DLD1 (cell line): ENCODE measurements around the gene UNC5A.

Experiments used
- in situ Hi-C: cut with HindIII; loops from 2 replicates; pipeline ENCODE4 v1.10.0; 2017; ENCODE audit warnings: low sequenced_read_pairs

UNC5A gene

GRCh38 chr5:176890455-176891330 lies 80.3 kb downstream of the UNC5A start:
- in situ Hi-C loops, result no loop called here

DNA sequence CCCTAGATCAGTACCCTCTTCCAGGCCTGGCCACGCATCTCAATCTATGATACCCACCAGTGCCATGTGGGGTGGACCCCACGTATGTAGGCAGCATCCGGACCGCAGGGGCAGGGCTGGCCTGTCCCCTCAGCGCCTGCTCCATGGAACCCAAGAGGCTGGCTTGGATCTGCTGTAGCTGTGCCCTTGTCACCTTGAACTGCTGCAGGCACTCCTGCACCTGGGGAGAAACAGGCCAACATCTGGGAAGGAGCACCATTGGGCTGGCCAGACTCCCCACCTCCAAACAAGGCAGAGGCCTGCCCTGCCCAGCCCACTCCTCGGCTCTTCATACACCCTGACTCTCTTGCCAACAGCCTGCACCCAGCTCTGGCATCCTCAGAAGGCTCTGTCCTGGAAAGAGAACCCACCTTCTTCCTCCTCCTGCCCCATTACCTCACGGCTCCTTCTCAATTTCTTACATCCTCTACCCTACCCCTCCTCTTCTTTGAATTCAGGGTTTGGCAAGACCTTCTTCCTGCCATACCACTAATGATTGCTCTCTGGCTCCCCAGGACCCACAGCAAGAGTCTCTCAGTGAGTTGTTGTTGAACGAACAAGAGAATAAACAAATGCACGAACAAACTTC lies 81.1 kb downstream of the UNC5A start:
- in situ Hi-C loops, result no loop called here

DNA sequence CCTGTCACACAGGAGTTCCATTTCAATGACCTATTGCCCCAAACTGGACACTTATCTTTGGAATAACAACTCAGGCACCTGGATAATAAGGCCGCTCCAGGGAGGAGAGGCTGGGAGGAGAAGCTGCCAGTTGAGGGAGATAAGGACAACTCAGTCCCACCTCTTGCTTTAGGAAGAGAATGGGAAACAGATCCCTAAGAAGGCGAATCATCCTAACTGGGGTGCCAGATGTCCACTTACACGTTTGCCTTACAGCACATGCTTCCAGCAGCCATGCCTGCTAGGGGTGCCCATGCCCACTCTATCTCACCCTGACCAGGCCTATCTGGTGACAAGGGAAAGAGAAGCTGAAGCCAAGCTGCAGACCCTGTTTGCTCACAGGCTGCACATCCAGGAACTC lies 82.3 kb downstream of the UNC5A start:
- in situ Hi-C loops, result no loop called here

DNA sequence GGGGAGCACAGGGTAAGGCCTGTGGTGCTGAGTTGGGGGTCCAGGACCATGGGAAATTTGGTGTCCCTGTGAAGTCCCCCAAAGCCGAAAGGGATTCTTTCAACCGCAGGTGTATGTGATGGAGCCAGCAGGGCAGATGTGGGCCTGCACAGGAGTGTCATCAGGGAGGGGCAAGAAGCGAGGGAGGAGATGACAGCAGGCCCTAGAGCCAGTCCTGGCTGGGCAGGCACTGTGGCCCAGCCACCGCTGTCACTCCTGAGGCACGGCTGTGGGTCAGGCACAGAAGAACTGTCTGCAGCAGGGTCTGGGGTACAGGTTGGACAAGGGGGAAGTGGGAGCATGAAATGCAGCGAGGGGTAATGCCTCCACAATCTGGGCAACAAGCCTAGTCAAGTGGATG lies 83.9 kb downstream of the UNC5A start:
- in situ Hi-C loops, result no loop called here

GRCh38 chr5:176895831-176896230 lies 85.5 kb downstream of the UNC5A start:
- in situ Hi-C loops, result no loop called here

DNA sequence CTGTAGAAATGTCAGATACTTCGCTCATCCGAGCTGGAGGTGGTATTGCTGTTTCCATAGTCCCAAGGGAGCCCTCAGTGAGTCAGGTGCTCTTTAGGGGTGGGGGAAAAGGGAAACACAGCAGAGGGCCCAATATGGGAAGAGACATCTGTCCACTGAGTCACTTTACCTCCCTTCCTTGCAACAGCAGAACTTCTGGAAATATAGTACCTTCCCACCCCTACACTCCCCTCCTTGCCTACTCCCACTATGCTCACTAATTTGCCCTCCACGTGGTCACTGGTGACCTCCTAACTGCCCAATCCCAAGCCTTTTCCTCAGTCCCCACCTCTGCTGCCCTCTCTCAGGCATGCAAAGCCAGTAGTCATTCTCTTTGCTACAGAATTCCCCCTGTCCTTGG lies 86.9 kb downstream of the UNC5A start:
- in situ Hi-C loops, result no loop called here

GRCh38 chr5:176899296-176899891 lies 89.0 kb downstream of the UNC5A start, which contains the start of gene HK3:
Gene HK3 (minus strand): TSS chr5:176899346. CDS start chr5:176896159, 3,187 bp downstream.
- in situ Hi-C loops, result no loop called here

- in situ Hi-C loops, result no loop called here
These were observed 89.8 kb downstream of the UNC5A start for GRCh38 chr5:176899946-176900779.

DNA sequence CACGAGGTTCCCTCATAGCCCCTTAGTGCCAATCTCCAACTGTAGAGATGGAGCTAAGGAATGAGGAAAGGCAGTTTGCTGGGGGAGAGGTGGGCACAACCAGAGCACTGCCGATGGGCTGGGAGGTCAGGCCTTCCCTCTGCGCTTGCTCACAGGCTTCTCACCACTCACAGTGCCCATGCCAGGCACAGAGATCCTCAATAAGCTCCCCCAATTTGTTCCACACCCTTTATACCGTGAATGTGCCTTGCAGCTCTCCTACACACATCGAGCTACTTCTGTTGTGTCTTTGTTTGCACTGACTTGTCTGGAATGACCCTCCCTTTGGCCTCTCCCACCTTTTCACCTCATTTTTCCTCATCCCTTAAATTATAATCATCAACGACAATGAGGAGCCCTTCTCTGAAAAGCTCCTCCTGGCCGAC lies 90.4 kb downstream of the UNC5A start:
- in situ Hi-C loops, result no loop called here

- in situ Hi-C loops, result no loop called here
These were observed 91.1 kb downstream of the UNC5A start for GRCh38 chr5:176901260-176902101.

GRCh38 chr5:176902102-176902814 lies 91.9 kb downstream of the UNC5A start:
- in situ Hi-C loops, result no loop called here

DNA sequence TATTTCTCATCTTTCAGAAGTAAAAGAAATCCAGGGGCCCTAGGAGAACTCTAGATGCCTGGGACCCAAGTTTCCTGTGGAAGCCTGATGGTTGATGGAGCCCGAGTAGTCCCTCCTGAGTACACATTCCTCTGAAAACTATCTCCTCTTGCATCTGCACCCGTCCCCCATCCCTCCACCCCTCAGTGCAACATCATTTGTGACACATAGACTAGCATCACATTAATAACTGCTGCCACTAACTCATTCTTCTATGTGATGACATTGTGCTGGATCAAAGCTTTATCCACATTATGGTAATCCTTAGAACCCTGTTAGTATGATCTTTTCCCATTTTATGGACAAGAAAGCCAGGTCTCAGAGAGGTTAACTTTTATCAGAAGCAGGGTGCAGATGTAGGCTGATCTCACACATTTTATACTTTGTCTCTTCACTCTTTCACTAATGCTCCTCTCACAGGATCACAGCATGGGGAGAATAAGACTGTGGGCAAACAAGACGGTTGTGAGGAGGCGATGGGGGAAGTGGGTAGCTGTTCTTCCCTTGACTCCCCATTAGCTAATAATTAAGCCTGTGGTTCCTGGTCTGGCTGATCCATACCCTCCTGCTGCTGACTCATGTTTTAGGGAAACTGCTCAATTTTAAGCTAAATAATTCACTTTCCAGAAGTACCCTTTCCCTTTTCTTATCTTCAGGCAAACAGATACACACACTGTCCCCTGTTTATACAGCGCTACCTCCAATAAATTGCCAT lies 92.7 kb downstream of the UNC5A start:
- in situ Hi-C loops, result no loop called here

DNA sequence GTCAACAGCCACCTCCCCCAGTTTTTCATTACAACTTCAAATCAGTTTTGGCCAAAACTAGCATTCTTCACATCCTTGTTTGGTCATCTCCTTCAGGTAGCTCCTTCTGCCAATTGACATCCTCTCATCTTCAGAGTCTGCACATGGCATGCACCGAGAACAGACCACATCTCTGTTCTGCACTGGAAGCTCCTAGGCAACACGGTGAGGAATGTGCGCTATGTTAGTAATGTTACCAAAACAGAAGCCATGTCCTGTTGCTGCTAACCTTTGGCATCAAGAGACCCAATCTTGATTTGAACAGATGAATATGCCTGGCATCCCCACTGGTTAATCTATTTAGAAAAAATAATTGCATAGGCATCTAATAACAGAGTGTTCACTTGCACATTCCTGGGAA lies 93.9 kb downstream of the UNC5A start:
- in situ Hi-C loops, result no loop called here

DNA sequence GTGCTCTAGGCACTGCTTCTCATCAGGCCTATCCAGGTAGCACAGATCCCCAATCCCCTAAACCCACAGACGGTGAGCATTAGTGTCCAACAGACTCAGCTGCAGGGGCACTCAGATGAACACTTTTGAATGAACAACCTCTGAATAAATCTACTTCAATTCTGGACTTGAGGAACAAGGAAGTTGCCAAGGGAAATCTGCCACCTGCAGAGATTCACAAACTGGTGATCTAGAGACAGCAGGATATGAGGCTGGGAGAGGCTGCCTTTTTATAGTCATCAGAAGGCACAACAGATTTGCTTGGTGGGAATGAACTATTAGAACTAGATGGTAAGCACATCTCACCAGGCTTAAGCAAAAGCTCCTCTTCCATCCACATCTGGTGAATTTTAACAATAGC lies 95.8 kb downstream of the UNC5A start:
- in situ Hi-C loops, result no loop called here

DNA sequence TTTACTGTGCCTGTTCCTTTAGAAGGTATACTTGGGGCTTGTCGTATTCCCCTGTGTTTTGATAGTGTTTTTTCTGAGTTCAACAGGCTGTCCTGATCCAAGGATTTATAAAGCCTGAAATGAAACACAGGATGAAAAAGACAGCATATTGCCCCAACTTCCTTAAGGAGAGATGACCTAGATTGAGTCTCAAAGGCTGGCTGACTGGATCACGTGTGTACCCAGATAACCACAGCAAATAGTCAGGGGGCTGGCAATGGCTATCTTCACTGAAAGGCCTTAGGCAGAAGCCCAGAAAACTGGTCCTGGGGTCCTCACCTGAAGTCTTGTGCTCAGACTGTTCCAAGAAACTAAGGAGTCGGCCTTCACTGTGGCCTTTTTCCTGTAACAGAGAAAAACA lies 96.4 kb downstream of the UNC5A start:
- in situ Hi-C loops, result no loop called here

GRCh38 chr5:176908675-176909368 lies 98.5 kb downstream of the UNC5A start:
- in situ Hi-C loops, result no loop called here

DNA sequence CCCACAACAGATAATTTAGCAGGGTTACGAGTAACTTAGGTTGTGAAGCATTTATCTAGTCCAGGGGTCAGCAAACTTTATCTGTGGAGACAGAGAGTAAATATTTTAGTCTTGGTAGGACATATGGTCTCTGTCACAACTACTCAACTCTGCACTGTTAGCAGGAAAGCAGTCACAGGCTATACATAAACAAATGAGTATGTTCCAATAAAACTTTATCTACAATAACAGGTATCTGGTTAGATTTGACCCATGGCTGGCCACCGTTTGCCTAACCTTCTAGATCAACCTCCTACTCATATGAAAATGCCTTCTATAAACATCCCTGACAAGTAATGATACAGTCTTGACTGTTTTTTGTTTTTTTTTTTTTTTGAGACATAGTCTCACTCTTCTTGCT lies 101.8 kb downstream of the UNC5A start:
- in situ Hi-C loops, result no loop called here

GRCh38 chr5:176915906-176916305 lies 105.5 kb downstream of the UNC5A start:
- in situ Hi-C loops, result no loop called here
